Neural cell (in vitro differentiated cells): ENCODE measurements around the gene KLF16. TPM values are rescaled to one million over a fixed set of nuclear protein-coding genes. Genes with fewer than 3 reads are reported as not detected.

Source experiments
- H2AFZ ChIP-seq: fragments of 200-600, 300-800 bp; sonication (generic), shearing (Covaris generic); 2 replicates; pipeline ENCODE4 v1.6.0; 2014; ENCODE audit warnings: low read depth, mild to moderate bottlenecking, antibody characterized with exemption, low read length, moderate library complexity
- H3F3A ChIP-seq: fragments of 200-600 bp; shearing (Covaris generic); 2 replicates; pipeline ENCODE4 v1.6.1; 2016; ENCODE audit warnings: mild to moderate bottlenecking, moderate library complexity, mixed read lengths, antibody characterized with exemption, low read length; ENCODE audit not compliant: insufficient read depth, poor library complexity, severe bottlenecking
- H3K27ac ChIP-seq: fragments of 200-600, 300-800 bp; sonication (generic), shearing (Covaris generic); 2 replicates; pipeline ENCODE4 v1.5.1; 2014; ENCODE audit warnings: mild to moderate bottlenecking, low read length, moderate library complexity
- H3K27me3 ChIP-seq: fragments of 300-800, 200-600 bp; sonication (generic), shearing (Covaris generic); 2 replicates; pipeline ENCODE4 v1.6.0; 2014; ENCODE audit warnings: mild to moderate bottlenecking, low read depth, low read length, moderate library complexity; ENCODE audit not compliant: insufficient read depth
- H3K36me3 ChIP-seq: fragments of 300-800, 200-600 bp; sonication (generic), shearing (Covaris generic); 2 replicates; pipeline ENCODE4 v1.5.1; 2014; ENCODE audit warnings: mild to moderate bottlenecking, antibody characterized with exemption, low read length, moderate library complexity; ENCODE audit not compliant: insufficient read depth
- H3K4me2 ChIP-seq: fragments of 300-800, 200-600 bp; sonication (generic), shearing (Covaris generic); 2 replicates; pipeline ENCODE4 v1.6.0; 2014; ENCODE audit warnings: mild to moderate bottlenecking, low read length
- H3K4me3 ChIP-seq: fragments of 300-800, 200-600 bp; sonication (generic), shearing (Covaris generic); 2 replicates; pipeline ENCODE4 v1.5.1; 2014; ENCODE audit warnings: mild to moderate bottlenecking, low read length, moderate library complexity
- H3K79me2 ChIP-seq: fragments of 200-600 bp; shearing (Covaris generic); replicated peaks from 2 replicates; pipeline ENCODE4 v1.6.0; 2014; ENCODE audit warnings: mild to moderate bottlenecking, low read length, moderate library complexity; ENCODE audit not compliant: insufficient read depth
- H3K9ac ChIP-seq: fragments of 300-800, 200-600 bp; sonication (generic), shearing (Covaris generic); 2 replicates; pipeline ENCODE4 v1.6.1; 2016; ENCODE audit warnings: mild to moderate bottlenecking, low read length, mixed read lengths
- H3K9me2 ChIP-seq: fragments of 200-600 bp; shearing (Covaris generic); 2 replicates; pipeline ENCODE4 v1.6.1; 2016; ENCODE audit warnings: mild to moderate bottlenecking, low read length, mixed read lengths; ENCODE audit not compliant: insufficient read depth
- H3K9me3 ChIP-seq: fragments of 200-600, 300-800 bp; sonication (generic), shearing (Covaris generic); 2 replicates; pipeline ENCODE4 v1.6.1; 2016; ENCODE audit warnings: mild to moderate bottlenecking, mixed run types, low read length, moderate library complexity, mixed read lengths
- H4K20me1 ChIP-seq: fragments of 200-600 bp; shearing (Covaris generic); 2 replicates; pipeline ENCODE4 v1.6.1; 2016; ENCODE audit warnings: mild to moderate bottlenecking, mixed run types; ENCODE audit not compliant: insufficient read depth
- CTCF ChIP-seq: fragments of 450-650 bp; IDR thresholded peaks from 2 replicates; pipeline ENCODE4 v1.5.1; 2014; ENCODE audit warnings: antibody characterized with exemption, mild to moderate bottlenecking, moderate library complexity; ENCODE audit not compliant: poor library complexity, severe bottlenecking
- EP300 ChIP-seq: fragments of 450-650 bp; conservative IDR thresholded peaks from 2 replicates; pipeline ENCODE4 v1.6.1; 2014; ENCODE audit warnings: antibody characterized with exemption, mild to moderate bottlenecking, moderate library complexity; ENCODE audit not compliant: poor library complexity, severe bottlenecking
- EZH2 ChIP-seq: fragments of 200-600, 300-800 bp; shearing (Covaris generic), sonication (generic); IDR thresholded peaks from 2 replicates; pipeline ENCODE4 v1.6.1; 2014; ENCODE audit warnings: antibody characterized with exemption, low read length, borderline replicate concordance, mild to moderate bottlenecking; ENCODE audit not compliant: insufficient read depth, poor library complexity, severe bottlenecking
- MXI1 ChIP-seq: fragments of 450-650 bp; conservative IDR thresholded peaks from 2 replicates; pipeline ENCODE4 v1.6.1; 2014; ENCODE audit warnings: antibody characterized with exemption, mild to moderate bottlenecking; ENCODE audit not compliant: poor library complexity, severe bottlenecking
- POLR2AphosphoS5 ChIP-seq: IDR thresholded peaks from 2 replicates; pipeline ENCODE4 v1.6.1; 2012
- RAD21 ChIP-seq: fragments of 450-650 bp; conservative IDR thresholded peaks from 2 replicates; pipeline ENCODE4 v1.6.1; 2014; ENCODE audit warnings: antibody characterized with exemption, mild to moderate bottlenecking, moderate library complexity
- REST ChIP-seq: IDR thresholded peaks from 2 replicates; pipeline ENCODE4 v1.6.1; 2012; ENCODE audit warnings: borderline replicate concordance
- SMC3 ChIP-seq: fragments of 450-650 bp; conservative IDR thresholded peaks from 2 replicates; pipeline ENCODE4 v1.6.1; 2014; ENCODE audit warnings: antibody characterized with exemption, mild to moderate bottlenecking, moderate library complexity; ENCODE audit not compliant: poor library complexity
- TAF1 ChIP-seq: IDR thresholded peaks from 2 replicates; pipeline ENCODE4 v1.6.1; 2012; ENCODE audit warnings: low read depth
- polyA plus RNA-seq: library from polyadenylated mRNA; depleted of rRNA; stranded (reverse); fragments of >200 nt; gene quantifications from 2 replicates; pipeline ENCODE4 v1.2.3, GENCODE V29; 2014

KLF16 gene
- polyA plus RNA-seq, 1 donor from 2014 or later, result 3.5 TPM

GRCh38 chr19:1906985-1907562 is 43.7 kb upstream of the KLF16 start:
- Histone ChIP-seq H3K79me2 (peaks cover 12% of the 10 kb centered on the region), H3K9me2 (no peaks in the 10 kb centered on the region), H4K20me1 (no peaks in the 10 kb centered on the region), H3F3A (no peaks in the 10 kb centered on the region), H3K9me3 (no peaks in the 10 kb centered on the region), H3K4me3 (no peak overlapping the region), H2AFZ (no peak overlapping the region), H3K27ac (no peak overlapping the region), H3K9ac (no peak overlapping the region), H3K27me3 (no peaks in the 10 kb centered on the region), H3K4me2 (no peak overlapping the region), H3K36me3 (no peaks in the 10 kb centered on the region)
- no peak for TF ChIP-seq EZH2
- no peak for TF ChIP-seq MXI1
- TF ChIP-seq CTCF, result no peak
- TF ChIP-seq POLR2AphosphoS5, result no peak
- no peak for TF ChIP-seq EP300
- TF ChIP-seq REST, result no peak
- TF ChIP-seq SMC3, result no peak
- no peak for TF ChIP-seq TAF1
- no peak for TF ChIP-seq RAD21

GRCh38 chr19:1905863-1906375 is 42.5 kb upstream of the KLF16 start:
- peak overlapping the region; percentile 93 for H3K27ac ChIP-seq
- H3K4me2 ChIP-seq, result peak overlapping the region; percentile 69
- H3K9me3 ChIP-seq, result no peaks in the 10 kb centered on the region
- H3K36me3 ChIP-seq, result no peaks in the 10 kb centered on the region
- TF ChIP-seq RAD21 (no peak), TAF1 (no peak), CTCF (no peak), SMC3 (no peak), EP300 (no peak)
- no peaks in the 10 kb centered on the region for H4K20me1 ChIP-seq
- peaks cover 12% of the 10 kb centered on the region for H3K79me2 ChIP-seq
- H3K9ac ChIP-seq, result peak overlapping the region; percentile 85
- H2AFZ ChIP-seq, result peak overlapping the region; percentile 62
- H3K27me3 ChIP-seq, result no peaks in the 10 kb centered on the region
- H3K4me3 ChIP-seq, result peak overlapping the region; percentile 67
- no peaks in the 10 kb centered on the region for H3F3A ChIP-seq
- no peaks in the 10 kb centered on the region for H3K9me2 ChIP-seq
